Gastrocnemius medialis (tissue), 4 donors: Measurements from ENCODE around the gene TCF7L2. TPM values are rescaled to one million over a fixed set of nuclear protein-coding genes. Genes with fewer than 3 reads are reported as not detected.

Experiments used
- ATAC-seq, 2 donors: fragments of 150-250 bp; one replicate each; pipeline ENCODE4 v1.9.1; 2016
- DNase-seq, 2 donors: peaks; one replicate each; pipeline ENCODE4 v3.0.0-alpha.2; 2019
- H3K27ac ChIP-seq, 4 donors: fragments of 200-600 bp; sonication (generic); 1 replicate in 1 of 4; 2 replicates in 3 of 4; pipeline ENCODE4 v1.5.1; 2016 to 2018; ENCODE audit warnings: mild to moderate bottlenecking in 2 of 4, moderate library complexity in 1 of 4
- H3K27me3 ChIP-seq, 3 donors: fragments of 200-600 bp; sonication (generic) in 2 of 3; 1 replicate in 1 of 3; 2 replicates in 2 of 3; pipeline versions ENCODE4 v1.5.1 to v1.6.0; 2016 to 2019; ENCODE audit warnings: mild to moderate bottlenecking in 1 of 3, moderate library complexity in 1 of 3
- H3K36me3 ChIP-seq, 2 donors: fragments of 200-600 bp; sonication (generic) in 1 of 2; one replicate each; pipeline ENCODE4 v1.5.1; 2017 to 2018
- H3K4me1 ChIP-seq, 2 donors: fragments of 200-600 bp; sonication (generic) in 1 of 2; one replicate each; pipeline ENCODE4 v1.5.1; 2016 to 2017; ENCODE audit warnings: mild to moderate bottlenecking in 2 of 2
- H3K4me3 ChIP-seq, 4 donors: fragments of 200-600 bp; sonication (generic) in 3 of 4; 1 replicate in 1 of 4; 2 replicates in 3 of 4; pipeline ENCODE4 v1.5.1; 2016 to 2019; ENCODE audit warnings: mild to moderate bottlenecking in 2 of 4
- H3K9me3 ChIP-seq, 3 donors: fragments of 200-600 bp; sonication (generic) in 2 of 3; 1 replicate in 1 of 3; 2 replicates in 2 of 3; pipeline ENCODE4 v1.5.1; 2016 to 2019
- POLR2A ChIP-seq, 2 donors: fragments of 450-650 bp; IDR thresholded peaks; one replicate each; pipeline ENCODE4 v1.6.1; 2017; ENCODE audit warnings: antibody characterized with exemption in 2 of 2, mild to moderate bottlenecking in 2 of 2, moderate library complexity in 2 of 2
- in situ Hi-C, 4 donors: fragments of 200-750 bp; cut with MboI; loops; one replicate each; pipeline versions ENCODE4 v1.15.0 to v1.8.0; 2017; ENCODE audit warnings: low sequenced_read_pairs in 4 of 4
- intact Hi-C: fragments of 100-400 bp; cut with DNase I; formaldehyde crosslinking; loops from one replicate; pipeline ENCODE4 v1.15.1; 2023; ENCODE audit warnings: low total_unique reads
- total RNA-seq, 4 donors: library from RNA; depleted of rRNA; stranded (reverse); fragments of >200 nt; gene quantifications; one replicate each; pipeline versions ENCODE4 v1.1.0 to v1.2.3, GENCODE V29; 2016
- TF ChIP-seq, protein P1 (sequence below), 5 experiments: fragments of 450-650 bp in 3 of 5; fragments of 200-600 bp in 2 of 5; sonication (generic) in 2 of 5; IDR thresholded peaks in 4 of 5; conservative IDR thresholded peaks in 1 of 5; 1 replicate in 4 of 5; 2 replicates in 1 of 5; pipeline ENCODE4 v1.5.1; 2016 to 2019; ENCODE audit warnings: antibody characterized with exemption in 5 of 5, mild to moderate bottlenecking in 3 of 5, moderate library complexity in 3 of 5

The TCF7L2 gene
- total RNA-seq, 4 donors from 2014 or later: 4.6 to 5.1 (median 5.0) TPM

DNA sequence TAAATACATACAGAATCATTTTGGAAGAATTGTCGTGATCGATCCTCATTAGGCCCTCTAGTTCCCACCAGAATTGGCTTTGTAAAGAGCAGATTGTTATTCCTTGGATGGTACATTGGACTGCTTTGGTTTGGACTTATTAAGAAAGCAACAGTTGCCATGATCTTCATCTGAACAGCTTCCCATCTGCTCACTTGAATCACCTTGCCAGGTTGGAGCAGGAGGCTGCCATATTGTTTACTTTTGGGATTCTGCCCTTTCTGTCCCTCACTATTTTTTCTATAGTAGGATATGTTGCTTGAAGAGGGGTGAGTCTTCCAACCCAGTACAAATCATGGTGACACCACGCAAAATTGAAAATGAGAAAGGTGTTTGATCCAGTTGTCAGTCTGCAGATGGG is 199.6 kb downstream of the TCF7L2 start:
- no peak for TF ChIP-seq POLR2A (IDR thresholded peaks at IDR 0.05)
- TF ChIP-seq, protein P1, sequence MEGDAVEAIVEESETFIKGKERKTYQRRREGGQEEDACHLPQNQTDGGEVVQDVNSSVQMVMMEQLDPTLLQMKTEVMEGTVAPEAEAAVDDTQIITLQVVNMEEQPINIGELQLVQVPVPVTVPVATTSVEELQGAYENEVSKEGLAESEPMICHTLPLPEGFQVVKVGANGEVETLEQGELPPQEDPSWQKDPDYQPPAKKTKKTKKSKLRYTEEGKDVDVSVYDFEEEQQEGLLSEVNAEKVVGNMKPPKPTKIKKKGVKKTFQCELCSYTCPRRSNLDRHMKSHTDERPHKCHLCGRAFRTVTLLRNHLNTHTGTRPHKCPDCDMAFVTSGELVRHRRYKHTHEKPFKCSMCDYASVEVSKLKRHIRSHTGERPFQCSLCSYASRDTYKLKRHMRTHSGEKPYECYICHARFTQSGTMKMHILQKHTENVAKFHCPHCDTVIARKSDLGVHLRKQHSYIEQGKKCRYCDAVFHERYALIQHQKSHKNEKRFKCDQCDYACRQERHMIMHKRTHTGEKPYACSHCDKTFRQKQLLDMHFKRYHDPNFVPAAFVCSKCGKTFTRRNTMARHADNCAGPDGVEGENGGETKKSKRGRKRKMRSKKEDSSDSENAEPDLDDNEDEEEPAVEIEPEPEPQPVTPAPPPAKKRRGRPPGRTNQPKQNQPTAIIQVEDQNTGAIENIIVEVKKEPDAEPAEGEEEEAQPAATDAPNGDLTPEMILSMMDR (IDR thresholded peaks at IDR 0.05 in 4 of 5, conservative IDR thresholded peaks at IDR 0.05 in 1 of 5): no peak
- H3K4me1 ChIP-seq: no peaks in the 10 kb centered on the region
- ATAC-seq: no peak
- no peak for DNase-seq
- peaks cover 0 to 52% of the 10 kb centered on the region in 2 donors for H3K36me3 ChIP-seq
- H3K4me3 ChIP-seq: no peak overlapping the region
- no peak overlapping the region for H3K27ac ChIP-seq
- H3K27me3 ChIP-seq: no peaks in the 10 kb centered on the region
- no peaks in the 10 kb centered on the region for H3K9me3 ChIP-seq
- intact Hi-C loops: no loop called here
- in situ Hi-C loops: loop anchor here in 3 of 4 donors (25.0 kb wide), 3 partner anchors 238 to 587 kb away; no protein-coding TSS in a partner anchor

DNA sequence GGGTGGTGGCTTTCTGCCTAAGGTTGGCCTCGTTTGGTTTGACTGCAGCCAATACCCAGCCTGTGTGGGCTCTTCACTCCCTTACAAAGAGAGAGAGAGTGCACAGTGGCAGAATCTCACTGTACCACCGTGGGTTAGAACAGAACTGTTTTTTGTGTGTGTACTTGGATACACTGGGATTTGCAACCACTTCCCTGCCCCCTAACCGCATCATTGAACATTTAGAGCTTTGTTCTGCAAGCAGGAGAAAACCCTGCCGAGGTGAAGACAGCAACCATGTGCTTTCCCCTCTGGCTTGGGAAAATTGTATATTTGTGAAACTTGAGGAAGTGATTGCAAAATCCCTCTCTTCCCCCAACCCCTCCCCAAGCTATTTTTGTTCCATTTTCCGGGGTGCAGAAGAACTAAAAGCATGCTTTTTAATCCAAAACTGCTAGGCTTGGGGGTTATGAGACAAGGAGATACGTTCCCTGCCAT is 201.2 kb downstream of the TCF7L2 start:
- Histone ChIP-seq H3K27ac (no peak overlapping the region), H3K4me1 (no peaks in the 10 kb centered on the region), H3K27me3 (no peaks in the 10 kb centered on the region), H3K4me3 (no peak overlapping the region), H3K36me3 (peaks cover 0 to 56% of the 10 kb centered on the region in 2 donors), H3K9me3 (no peaks in the 10 kb centered on the region)
- TF ChIP-seq POLR2A (IDR thresholded peaks at IDR 0.05): no peak
- in situ Hi-C loops (no loop called here), intact Hi-C loops (no loop called here)
- ATAC-seq (no peak), DNase-seq (no peak)

DNA sequence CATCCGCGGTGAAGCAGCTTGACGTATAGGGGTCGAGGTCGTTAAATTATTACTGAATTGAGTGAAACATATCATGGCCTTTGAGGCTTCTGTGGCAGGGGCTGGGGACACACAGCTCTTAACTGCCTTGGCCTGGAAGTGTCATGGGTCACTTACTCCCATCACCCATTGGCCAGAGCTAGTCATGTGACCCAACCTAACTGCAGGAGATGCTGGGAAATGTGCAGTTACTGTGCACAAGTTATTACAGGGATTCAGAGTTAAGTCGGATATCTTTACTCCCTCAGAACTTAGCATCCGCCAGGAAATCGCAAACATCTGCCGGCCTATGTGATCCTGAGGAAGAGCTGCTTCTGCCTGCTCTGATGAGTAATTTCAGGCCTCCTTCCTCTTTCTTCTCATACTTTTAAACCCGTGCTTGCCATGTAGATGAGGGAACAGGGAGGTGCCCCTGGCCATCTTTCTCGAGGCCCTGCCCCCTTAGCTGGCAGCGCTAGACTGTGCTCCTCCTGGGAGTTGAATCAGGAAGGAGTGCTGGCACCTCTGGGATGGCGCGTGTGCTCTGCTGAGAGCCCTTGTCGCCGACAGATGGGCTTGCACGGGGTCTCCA is 203.6 kb downstream of the TCF7L2 start:
- no peak for ATAC-seq
- intact Hi-C loops (no loop called here), in situ Hi-C loops (no loop called here)
- TF ChIP-seq, protein P1 (IDR thresholded peaks at IDR 0.05 in 4 of 5, conservative IDR thresholded peaks at IDR 0.05 in 1 of 5): no peak
- no peak for TF ChIP-seq POLR2A (IDR thresholded peaks at IDR 0.05)
- Histone ChIP-seq H3K36me3 (peaks cover 0 to 62% of the 10 kb centered on the region in 2 donors), H3K9me3 (no peaks in the 10 kb centered on the region), H3K27ac (no peak overlapping the region), H3K4me1 (no peaks in the 10 kb centered on the region), H3K4me3 (no peak overlapping the region), H3K27me3 (no peaks in the 10 kb centered on the region)
- no peak for DNase-seq

DNA sequence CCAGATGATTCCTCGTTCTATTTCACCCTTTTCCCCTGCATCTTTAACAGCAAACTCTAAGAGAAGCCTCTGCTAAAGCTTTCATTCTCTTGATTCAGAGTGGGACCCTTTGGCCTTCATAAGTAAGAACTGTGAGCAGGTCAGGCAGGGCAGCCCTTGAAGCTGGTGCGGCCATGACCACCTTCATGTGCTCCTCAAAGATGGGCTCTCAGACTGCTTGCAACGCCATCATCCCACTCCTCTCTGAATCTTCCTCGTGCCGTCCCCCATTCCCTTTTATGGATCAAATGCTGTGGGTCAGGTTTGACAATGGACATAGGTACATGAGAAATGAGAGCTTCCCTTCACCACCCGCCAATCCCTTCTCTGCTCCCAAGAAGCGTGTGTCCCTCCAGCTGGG is 207.4 kb downstream of the TCF7L2 start:
- Histone ChIP-seq H3K27me3 (no peaks in the 10 kb centered on the region), H3K36me3 (peaks cover 0 to 55% of the 10 kb centered on the region in 2 donors), H3K4me1 (no peaks in the 10 kb centered on the region), H3K27ac (no peak overlapping the region), H3K9me3 (no peaks in the 10 kb centered on the region), H3K4me3 (no peak overlapping the region)
- ATAC-seq (no peak), DNase-seq (no peak)
- in situ Hi-C loops (no loop called here), intact Hi-C loops (no loop called here)
- TF ChIP-seq, protein P1 (IDR thresholded peaks at IDR 0.05 in 4 of 5, conservative IDR thresholded peaks at IDR 0.05 in 1 of 5): no peak
- TF ChIP-seq POLR2A (IDR thresholded peaks at IDR 0.05): no peak

DNA sequence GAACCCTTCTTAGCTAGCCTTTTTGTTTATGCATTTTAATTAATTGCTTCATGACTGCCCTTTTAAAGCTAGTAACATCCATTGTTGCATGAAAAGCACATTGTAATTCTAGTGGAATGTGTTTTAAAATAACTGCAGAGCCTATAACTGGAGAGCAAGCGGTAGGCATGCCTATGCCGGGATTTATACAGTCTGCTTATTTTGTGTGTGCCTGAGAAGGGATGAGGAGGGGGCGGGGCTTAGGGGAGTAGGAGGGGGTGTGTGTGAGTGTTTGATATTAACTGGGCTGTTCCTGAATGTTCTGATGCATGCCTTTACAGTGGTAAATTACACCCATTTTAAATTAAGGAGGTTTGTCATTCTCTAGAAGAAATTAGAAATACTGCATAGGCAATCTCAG is 208.1 kb downstream of the TCF7L2 start:
- ATAC-seq: no peak
- H3K9me3 ChIP-seq: no peaks in the 10 kb centered on the region
- H3K36me3 ChIP-seq: peaks cover 0 to 48% of the 10 kb centered on the region in 2 donors
- no peak overlapping the region for H3K27ac ChIP-seq
- no peak for DNase-seq
- TF ChIP-seq, protein P1 (IDR thresholded peaks at IDR 0.05 in 4 of 5, conservative IDR thresholded peaks at IDR 0.05 in 1 of 5): no peak
- no peak for TF ChIP-seq POLR2A (IDR thresholded peaks at IDR 0.05)
- H3K4me1 ChIP-seq: no peaks in the 10 kb centered on the region
- intact Hi-C loops: no loop called here
- no peak overlapping the region for H3K4me3 ChIP-seq
- no peaks in the 10 kb centered on the region for H3K27me3 ChIP-seq
- in situ Hi-C loops: no loop called here
